ENCODE measurements around the gene PGBD1. TPM values are rescaled to one million over a fixed set of nuclear protein-coding genes. Genes with fewer than 3 reads are reported as not detected.

Gene PGBD1
- total and polyA plus RNA-seq, 2 of the 13 experiments (the other 11 are each of a cell fraction or from before 2014, with no cell fraction given), result 3.6 to 6.9 TPM

DNA sequence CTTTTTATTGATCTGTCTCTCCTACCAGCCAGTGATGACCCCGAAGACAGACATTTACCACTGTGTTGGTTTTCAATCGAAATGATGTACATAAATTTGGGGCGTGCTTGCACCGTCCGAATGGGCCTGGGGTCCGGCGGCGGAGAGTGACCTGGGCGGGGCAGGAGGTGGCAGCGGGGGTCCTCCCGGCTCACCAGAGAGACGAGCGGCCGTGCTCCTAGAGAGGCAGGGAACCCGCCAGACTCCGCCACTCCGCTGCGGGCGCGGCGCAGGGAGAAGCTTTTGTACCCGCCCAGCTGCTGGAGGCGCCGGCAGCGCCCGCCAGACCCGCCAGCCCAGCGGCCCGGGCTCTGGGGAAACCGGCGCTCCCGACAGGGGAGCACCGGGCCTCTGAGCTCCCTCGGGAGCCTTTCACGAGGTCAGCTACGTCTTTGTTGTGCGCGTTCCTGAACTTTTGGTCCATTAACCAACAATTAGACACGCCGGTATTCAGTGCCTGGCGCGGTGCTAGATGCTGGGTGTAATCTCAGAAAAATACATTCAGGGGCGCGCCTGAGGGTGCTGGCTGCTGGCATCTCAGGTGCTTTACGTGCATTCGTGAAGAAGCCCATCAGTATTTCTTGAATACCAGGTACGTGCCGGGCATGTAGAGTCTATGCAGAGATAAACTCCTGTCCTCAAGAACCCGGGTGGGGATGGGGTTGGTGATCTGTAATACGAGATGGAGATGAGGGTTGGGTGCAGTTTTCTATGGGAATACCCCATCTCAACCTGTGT lies at the start of gene PGBD1 (continued):
- TF ChIP-seq SETDB1 (CRISPR knock-in tag; IDR thresholded peaks at IDR 0.05; ENCODE audit: borderline replicate concordance) (no peak), ZSCAN25 (CRISPR knock-in tag; IDR thresholded peaks at IDR 0.05) (no peak), RFX5 (IDR thresholded peaks at IDR 0.05; ENCODE audit: low read depth, low read length) (no peak), ZNF530 (CRISPR knock-in tag; IDR thresholded peaks at IDR 0.05; ENCODE audit: low read depth) (no peak), FOXC1 (CRISPR knock-in tag; IDR thresholded peaks at IDR 0.05; ENCODE audit: borderline replicate concordance) (peak; percentile 72; the same call in 1 of the 2 replicates), MED13 (CRISPR knock-in tag; IDR thresholded peaks at IDR 0.05) (no peak), GATAD1 (CRISPR knock-in tag; IDR thresholded peaks at IDR 0.05) (peak; percentile 85), NFATC3 (CRISPR knock-in tag; IDR thresholded peaks at IDR 0.05) (no peak), PHF5A (CRISPR knock-in tag; IDR thresholded peaks at IDR 0.05; ENCODE audit: low read depth, unreplicated experiment) (no peak), ZNF644 (CRISPR knock-in tag; IDR thresholded peaks at IDR 0.05; ENCODE audit: low read depth) (0 out of 2 replicates have a peak, but pooled peaks have one; percentile 20), KAT2B (IDR thresholded peaks at IDR 0.05; ENCODE audit: borderline replicate concordance, low read depth, low read length) (no peak), ZNF264 (CRISPR knock-in tag; IDR thresholded peaks at IDR 0.05) (no peak), KLF16 (CRISPR knock-in tag; IDR thresholded peaks at IDR 0.05) (peak in 1 of 2 experiments; percentile 90; a peak in 2 of 4 replicates), SRF (IDR thresholded peaks at IDR 0.05; ENCODE audit: low read depth, low read length) (no peak)
- TF ChIP-seq, protein P1, sequence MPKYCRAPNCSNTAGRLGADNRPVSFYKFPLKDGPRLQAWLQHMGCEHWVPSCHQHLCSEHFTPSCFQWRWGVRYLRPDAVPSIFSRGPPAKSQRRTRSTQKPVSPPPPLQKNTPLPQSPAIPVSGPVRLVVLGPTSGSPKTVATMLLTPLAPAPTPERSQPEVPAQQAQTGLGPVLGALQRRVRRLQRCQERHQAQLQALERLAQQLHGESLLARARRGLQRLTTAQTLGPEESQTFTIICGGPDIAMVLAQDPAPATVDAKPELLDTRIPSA (CRISPR knock-in tag; IDR thresholded peaks at IDR 0.05; ENCODE audit: borderline replicate concordance), result no peak
- TF ChIP-seq, protein P2, sequence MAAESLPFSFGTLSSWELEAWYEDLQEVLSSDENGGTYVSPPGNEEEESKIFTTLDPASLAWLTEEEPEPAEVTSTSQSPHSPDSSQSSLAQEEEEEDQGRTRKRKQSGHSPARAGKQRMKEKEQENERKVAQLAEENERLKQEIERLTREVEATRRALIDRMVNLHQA (CRISPR knock-in tag; IDR thresholded peaks at IDR 0.05), result no peak
- TF ChIP-seq, protein P3, sequence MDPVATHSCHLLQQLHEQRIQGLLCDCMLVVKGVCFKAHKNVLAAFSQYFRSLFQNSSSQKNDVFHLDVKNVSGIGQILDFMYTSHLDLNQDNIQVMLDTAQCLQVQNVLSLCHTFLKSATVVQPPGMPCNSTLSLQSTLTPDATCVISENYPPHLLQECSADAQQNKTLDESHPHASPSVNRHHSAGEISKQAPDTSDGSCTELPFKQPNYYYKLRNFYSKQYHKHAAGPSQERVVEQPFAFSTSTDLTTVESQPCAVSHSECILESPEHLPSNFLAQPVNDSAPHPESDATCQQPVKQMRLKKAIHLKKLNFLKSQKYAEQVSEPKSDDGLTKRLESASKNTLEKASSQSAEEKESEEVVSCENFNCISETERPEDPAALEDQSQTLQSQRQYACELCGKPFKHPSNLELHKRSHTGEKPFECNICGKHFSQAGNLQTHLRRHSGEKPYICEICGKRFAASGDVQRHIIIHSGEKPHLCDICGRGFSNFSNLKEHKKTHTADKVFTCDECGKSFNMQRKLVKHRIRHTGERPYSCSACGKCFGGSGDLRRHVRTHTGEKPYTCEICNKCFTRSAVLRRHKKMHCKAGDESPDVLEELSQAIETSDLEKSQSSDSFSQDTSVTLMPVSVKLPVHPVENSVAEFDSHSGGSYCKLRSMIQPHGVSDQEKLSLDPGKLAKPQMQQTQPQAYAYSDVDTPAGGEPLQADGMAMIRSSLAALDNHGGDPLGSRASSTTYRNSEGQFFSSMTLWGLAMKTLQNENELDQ (CRISPR knock-in tag; IDR thresholded peaks at IDR 0.05; ENCODE audit: borderline replicate concordance), result no peak
- TF ChIP-seq, protein P4, sequence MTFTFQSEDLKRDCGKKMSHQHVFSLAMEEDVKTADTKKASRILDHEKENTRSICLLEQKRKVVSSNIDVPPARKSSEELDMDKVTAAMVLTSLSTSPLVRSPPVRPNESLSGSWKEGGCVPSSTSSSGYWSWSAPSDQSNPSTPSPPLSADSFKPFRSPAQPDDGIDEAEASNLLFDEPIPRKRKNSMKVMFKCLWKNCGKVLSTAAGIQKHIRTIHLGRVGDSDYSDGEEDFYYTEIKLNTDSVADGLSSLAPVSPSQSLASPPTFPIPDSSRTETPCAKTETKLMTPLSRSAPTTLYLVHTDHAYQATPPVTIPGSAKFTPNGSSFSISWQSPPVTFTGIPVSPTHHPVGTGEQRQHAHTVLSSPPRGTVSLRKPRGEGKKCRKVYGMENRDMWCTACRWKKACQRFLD (CRISPR knock-in tag; IDR thresholded peaks at IDR 0.05; ENCODE audit: borderline replicate concordance), result 0 out of 2 replicates have a peak, but pooled peaks have one; percentile 29

All from HepG2 (cell line).